ENCODE measurements around the gene CHCHD6.

Gene CHCHD6

GRCh38 chr3:126679318-126679751, 24.7 kb upstream of the CHCHD6 start:
- no peak overlapping the region; the same call in 1 of the 2 replicates for H3K4me3 ChIP-seq (ENCODE audit: low read length)
- no peak for TF ChIP-seq ZNF274 (IDR thresholded peaks at IDR 0.05; ENCODE audit: low read depth, low read length)

GRCh38 chr3:126679831-126680666, 24.0 kb upstream of the CHCHD6 start:
- no peak overlapping the region for H3K4me3 ChIP-seq (ENCODE audit: low read length)
- TF ChIP-seq ZNF274 (IDR thresholded peaks at IDR 0.05; ENCODE audit: low read depth, low read length) = no peak

- no peak for TF ChIP-seq ZNF274 (IDR thresholded peaks at IDR 0.05; ENCODE audit: low read depth, low read length)
- no peak overlapping the region for H3K4me3 ChIP-seq (ENCODE audit: low read length)
These were observed 23.4 kb upstream of the CHCHD6 start for GRCh38 chr3:126680667-126681055.

GRCh38 chr3:126682009-126682408, 22.0 kb upstream of the CHCHD6 start:
- no peak for TF ChIP-seq ZNF274 (IDR thresholded peaks at IDR 0.05; ENCODE audit: low read depth, low read length)
- no peak overlapping the region for H3K4me3 ChIP-seq (ENCODE audit: low read length)

- TF ChIP-seq ZNF274 (IDR thresholded peaks at IDR 0.05; ENCODE audit: low read depth, low read length) = no peak
- no peak overlapping the region for H3K4me3 ChIP-seq (ENCODE audit: low read length)
These were observed 21.0 kb upstream of the CHCHD6 start for GRCh38 chr3:126683069-126683468.

GRCh38 chr3:126684218-126684751, 19.8 kb upstream of the CHCHD6 start:
- TF ChIP-seq ZNF274 (IDR thresholded peaks at IDR 0.05; ENCODE audit: low read depth, low read length) = no peak
- no peak overlapping the region for H3K4me3 ChIP-seq (ENCODE audit: low read length)

GRCh38 chr3:126685021-126685420, 19.0 kb upstream of the CHCHD6 start:
- no peak overlapping the region for H3K4me3 ChIP-seq (ENCODE audit: low read length)
- TF ChIP-seq ZNF274 (IDR thresholded peaks at IDR 0.05; ENCODE audit: low read depth, low read length) = no peak

GRCh38 chr3:126685493-126685892, 18.5 kb upstream of the CHCHD6 start:
- TF ChIP-seq ZNF274 (IDR thresholded peaks at IDR 0.05; ENCODE audit: low read depth, low read length) = no peak
- H3K4me3 ChIP-seq (ENCODE audit: low read length) = no peak overlapping the region

- TF ChIP-seq ZNF274 (IDR thresholded peaks at IDR 0.05; ENCODE audit: low read depth, low read length) = no peak
- no peak overlapping the region for H3K4me3 ChIP-seq (ENCODE audit: low read length)
These were observed 12.3 kb upstream of the CHCHD6 start for GRCh38 chr3:126691765-126692164.

- no peak for TF ChIP-seq ZNF274 (IDR thresholded peaks at IDR 0.05; ENCODE audit: low read depth, low read length)
These were observed 11.2 kb upstream of the CHCHD6 start for GRCh38 chr3:126692858-126693257.

GRCh38 chr3:126693921-126694320, 10.1 kb upstream of the CHCHD6 start:
- no peak overlapping the region for H3K4me3 ChIP-seq (ENCODE audit: low read length)
- no peak for TF ChIP-seq ZNF274 (IDR thresholded peaks at IDR 0.05; ENCODE audit: low read depth, low read length)

More at GRCh38 chr3:126692858-126693257, 11.2 kb upstream of the CHCHD6 start:
- H3K4me3 ChIP-seq (ENCODE audit: low read length) = no peak overlapping the region

GRCh38 chr3:126696701-126697267, 7.3 kb upstream of the CHCHD6 start:
- TF ChIP-seq ZNF274 (IDR thresholded peaks at IDR 0.05; ENCODE audit: low read depth, low read length) = no peak
- H3K4me3 ChIP-seq (ENCODE audit: low read length) = no peak overlapping the region

- no peak for TF ChIP-seq ZNF274 (IDR thresholded peaks at IDR 0.05; ENCODE audit: low read depth, low read length)
These were observed 5.0 kb upstream of the CHCHD6 start for GRCh38 chr3:126699011-126699410.

GRCh38 chr3:126704494-126705214, 614 bp downstream of the CHCHD6 start:
- peak overlapping the region; percentile 70; the same call in 1 of the 2 replicates for H3K4me3 ChIP-seq (ENCODE audit: low read length)
- no peak for TF ChIP-seq ZNF274 (IDR thresholded peaks at IDR 0.05; ENCODE audit: low read depth, low read length)

More at GRCh38 chr3:126699011-126699410, 5.0 kb upstream of the CHCHD6 start:
- H3K4me3 ChIP-seq (ENCODE audit: low read length) = no peak overlapping the region

All from GM08714 (cell line).